Erythroblast (primary cell): Measurements from ENCODE around the gene BOLA3.
"Not testable (repeated sequence)": the region's sequence is repeated elsewhere in the genome, so short reads cannot be mapped to it uniquely, and the experiment has no call there.

Source experiments
- GATA1 ChIP-seq: IDR thresholded peaks from 2 replicates; pipeline ENCODE4 v1.6.1; 2011; ENCODE audit warnings: low read depth, mild to moderate bottlenecking, control low read depth, low read length, moderate library complexity
- POLR2A ChIP-seq: IDR thresholded peaks from 2 replicates; pipeline ENCODE4 v1.6.1; 2011; ENCODE audit warnings: mild to moderate bottlenecking, low read length

DNA sequence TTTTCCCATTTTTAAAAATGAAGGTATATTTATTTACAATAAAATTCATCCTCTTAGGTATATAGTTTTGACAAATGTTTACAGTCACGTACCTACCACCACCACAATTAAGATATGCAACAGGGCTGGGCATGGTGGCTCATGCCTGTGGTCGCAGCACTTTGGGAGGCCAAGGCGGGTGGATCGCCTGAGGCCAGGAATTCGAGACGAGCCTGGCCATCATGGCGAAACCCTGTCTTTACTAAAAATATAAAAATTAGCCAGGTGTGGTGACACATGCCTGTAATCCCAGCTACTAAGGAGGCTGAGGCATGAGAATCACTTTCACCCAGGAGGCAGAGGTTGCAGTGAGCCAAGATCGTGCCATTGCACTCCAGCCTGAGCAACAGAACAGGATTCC is 59.0 kb downstream of the BOLA3 start:
- TF ChIP-seq POLR2A, GATA1: not testable (repeated sequence)
